Measurements from ENCODE around the gene LRRC7.

Gene LRRC7

GRCh38 chr1:70101774-70102173, 534.1 kb downstream of the LRRC7 start:
- no peak for DNase-seq
- TF ChIP-seq GATA1 (IDR thresholded peaks at IDR 0.05; ENCODE audit: low read depth, low read length), result no peak
- no peak for TF ChIP-seq POLR2A (IDR thresholded peaks at IDR 0.05; ENCODE audit: low read length)

GRCh38 chr1:70103770-70104169, 536.0 kb downstream of the LRRC7 start:
- no peak for DNase-seq
- TF ChIP-seq GATA1 (IDR thresholded peaks at IDR 0.05; ENCODE audit: low read depth, low read length), result no peak
- no peak for TF ChIP-seq POLR2A (IDR thresholded peaks at IDR 0.05; ENCODE audit: low read length)

- DNase-seq, result no peak
- TF ChIP-seq POLR2A (IDR thresholded peaks at IDR 0.05; ENCODE audit: low read length), result no peak
Observed at GRCh38 chr1:70109241-70109640, 541.5 kb downstream of the LRRC7 start.

- DNase-seq, result peak in 1 of 2 experiments; percentile 30
- no peak for TF ChIP-seq POLR2A (IDR thresholded peaks at IDR 0.05; ENCODE audit: low read length)
- no peak for TF ChIP-seq GATA1 (IDR thresholded peaks at IDR 0.05; ENCODE audit: low read depth, low read length)
Observed at GRCh38 chr1:70112838-70113237, 545.1 kb downstream of the LRRC7 start.

GRCh38 chr1:70115315-70115714, 547.6 kb downstream of the LRRC7 start:
- TF ChIP-seq POLR2A (IDR thresholded peaks at IDR 0.05; ENCODE audit: low read length) (no peak), GATA1 (IDR thresholded peaks at IDR 0.05; ENCODE audit: low read depth, low read length) (no peak)
- DNase-seq, result no peak

GRCh38 chr1:70117046-70117445, 549.3 kb downstream of the LRRC7 start:
- no peak for TF ChIP-seq GATA1 (IDR thresholded peaks at IDR 0.05; ENCODE audit: low read depth, low read length)
- TF ChIP-seq POLR2A (IDR thresholded peaks at IDR 0.05; ENCODE audit: low read length), result no peak
- DNase-seq, result no peak

- no peak for TF ChIP-seq GATA1 (IDR thresholded peaks at IDR 0.05; ENCODE audit: low read depth, low read length)
- DNase-seq, result peak in 1 of 2 experiments; percentile 7
Observed at GRCh38 chr1:70134148-70134547, 566.4 kb downstream of the LRRC7 start.

- peak; percentile 8 to 13 for DNase-seq
- no peak for TF ChIP-seq GATA1 (IDR thresholded peaks at IDR 0.05; ENCODE audit: low read depth, low read length)
- no peak for TF ChIP-seq POLR2A (IDR thresholded peaks at IDR 0.05; ENCODE audit: low read length)
Observed at GRCh38 chr1:70140343-70140742, 572.6 kb downstream of the LRRC7 start.

- no peak for DNase-seq
- TF ChIP-seq POLR2A (IDR thresholded peaks at IDR 0.05; ENCODE audit: low read length) (no peak), GATA1 (IDR thresholded peaks at IDR 0.05; ENCODE audit: low read depth, low read length) (no peak)
Observed at GRCh38 chr1:70140894-70141293, 573.2 kb downstream of the LRRC7 start.

GRCh38 chr1:70142075-70142474, 574.4 kb downstream of the LRRC7 start:
- TF ChIP-seq GATA1 (IDR thresholded peaks at IDR 0.05; ENCODE audit: low read depth, low read length) (no peak), POLR2A (IDR thresholded peaks at IDR 0.05; ENCODE audit: low read length) (no peak)
- DNase-seq, result no peak

GRCh38 chr1:70143048-70143659, 575.4 kb downstream of the LRRC7 start:
- DNase-seq, result peak in 1 of 2 experiments; percentile 5
- TF ChIP-seq GATA1 (IDR thresholded peaks at IDR 0.05; ENCODE audit: low read depth, low read length), result no peak
- TF ChIP-seq POLR2A (IDR thresholded peaks at IDR 0.05; ENCODE audit: low read length), result no peak

- DNase-seq, result peak in 1 of 2 experiments; percentile 53
- TF ChIP-seq POLR2A (IDR thresholded peaks at IDR 0.05; ENCODE audit: low read length) (no peak), GATA1 (IDR thresholded peaks at IDR 0.05; ENCODE audit: low read depth, low read length) (no peak)
Observed at GRCh38 chr1:70146488-70146887, 578.8 kb downstream of the LRRC7 start.

- TF ChIP-seq GATA1 (IDR thresholded peaks at IDR 0.05; ENCODE audit: low read depth, low read length) (no peak), POLR2A (IDR thresholded peaks at IDR 0.05; ENCODE audit: low read length) (no peak)
- DNase-seq, result no peak
Observed at GRCh38 chr1:70150444-70150843, 582.7 kb downstream of the LRRC7 start.

- TF ChIP-seq POLR2A (IDR thresholded peaks at IDR 0.05; ENCODE audit: low read length) (no peak), GATA1 (IDR thresholded peaks at IDR 0.05; ENCODE audit: low read depth, low read length) (no peak)
- peak in 1 of 2 experiments; percentile 35 for DNase-seq
Observed at GRCh38 chr1:70153739-70154138, 586.0 kb downstream of the LRRC7 start.

- DNase-seq, result peak; percentile 67 to 82
- no peak for TF ChIP-seq POLR2A (IDR thresholded peaks at IDR 0.05; ENCODE audit: low read length)
- TF ChIP-seq GATA1 (IDR thresholded peaks at IDR 0.05; ENCODE audit: low read depth, low read length), result no peak
Observed at GRCh38 chr1:70156529-70157120, 588.9 kb downstream of the LRRC7 start.

Data from erythroblast (primary cell).